Measurements from ENCODE around the gene SLC11A1. TPM values are rescaled to one million over a fixed set of nuclear protein-coding genes. Genes with fewer than 3 reads are reported as not detected.
A peak's percentile ranks its signal among the peaks of the same experiment; 100 is the strongest.

The SLC11A1 gene
- total RNA-seq, 1 donor from 2014 or later, result 0.34 TPM

DNA sequence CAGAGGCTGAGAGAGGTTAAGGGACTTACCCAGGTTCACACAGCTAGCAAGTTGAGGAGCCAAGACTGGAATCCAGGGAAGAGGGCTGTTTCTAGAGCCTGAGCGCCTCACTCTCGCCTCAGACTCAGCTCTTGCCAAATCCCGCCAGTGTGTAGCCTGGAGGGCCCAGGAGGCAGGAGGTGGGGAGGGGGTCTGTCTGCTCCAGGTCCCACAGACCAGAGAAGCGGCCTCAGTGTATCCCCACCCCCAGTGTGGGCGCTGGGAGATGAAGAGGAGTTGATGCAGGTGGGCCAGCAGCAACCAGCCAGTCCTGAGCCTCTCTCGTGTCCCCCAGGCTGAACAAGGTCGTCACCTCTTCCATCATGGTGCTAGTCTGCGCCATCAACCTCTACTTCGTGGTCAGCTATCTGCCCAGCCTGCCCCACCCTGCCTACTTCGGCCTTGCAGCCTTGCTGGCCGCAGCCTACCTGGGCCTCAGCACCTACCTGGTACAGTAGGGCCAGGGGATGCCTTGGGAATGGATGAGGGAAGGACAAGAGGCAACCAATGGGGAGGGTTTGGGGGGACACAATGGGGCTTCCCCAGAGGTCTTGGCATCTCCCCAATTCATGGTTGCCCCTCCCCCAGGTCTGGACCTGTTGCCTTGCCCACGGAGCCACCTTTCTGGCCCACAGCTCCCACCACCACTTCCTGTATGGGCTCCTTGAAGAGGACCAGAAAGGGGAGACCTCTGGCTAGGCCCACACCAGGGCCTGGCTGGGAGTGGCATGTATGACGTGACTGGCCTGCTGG lies 12.4 kb downstream of the SLC11A1 start:
- no peak for DNase-seq (ENCODE audit: low spot score, unreplicated experiment)
- TF ChIP-seq, protein P1, sequence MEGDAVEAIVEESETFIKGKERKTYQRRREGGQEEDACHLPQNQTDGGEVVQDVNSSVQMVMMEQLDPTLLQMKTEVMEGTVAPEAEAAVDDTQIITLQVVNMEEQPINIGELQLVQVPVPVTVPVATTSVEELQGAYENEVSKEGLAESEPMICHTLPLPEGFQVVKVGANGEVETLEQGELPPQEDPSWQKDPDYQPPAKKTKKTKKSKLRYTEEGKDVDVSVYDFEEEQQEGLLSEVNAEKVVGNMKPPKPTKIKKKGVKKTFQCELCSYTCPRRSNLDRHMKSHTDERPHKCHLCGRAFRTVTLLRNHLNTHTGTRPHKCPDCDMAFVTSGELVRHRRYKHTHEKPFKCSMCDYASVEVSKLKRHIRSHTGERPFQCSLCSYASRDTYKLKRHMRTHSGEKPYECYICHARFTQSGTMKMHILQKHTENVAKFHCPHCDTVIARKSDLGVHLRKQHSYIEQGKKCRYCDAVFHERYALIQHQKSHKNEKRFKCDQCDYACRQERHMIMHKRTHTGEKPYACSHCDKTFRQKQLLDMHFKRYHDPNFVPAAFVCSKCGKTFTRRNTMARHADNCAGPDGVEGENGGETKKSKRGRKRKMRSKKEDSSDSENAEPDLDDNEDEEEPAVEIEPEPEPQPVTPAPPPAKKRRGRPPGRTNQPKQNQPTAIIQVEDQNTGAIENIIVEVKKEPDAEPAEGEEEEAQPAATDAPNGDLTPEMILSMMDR (IDR thresholded peaks at IDR 0.05; ENCODE audit: unreplicated experiment), result no peak
- H3K36me3 Mint-ChIP-seq (ENCODE audit: insufficient read depth), result no peaks in the 10 kb centered on the region
- H3K27me3 Mint-ChIP-seq, result no peaks in the 10 kb centered on the region
- H3K27ac Mint-ChIP-seq, result no peak overlapping the region
- H3K4me1 Mint-ChIP-seq (ENCODE audit: low read depth), result peaks cover 14% of the 10 kb centered on the region
- H3K4me3 Mint-ChIP-seq (ENCODE audit: low read depth), result no peak overlapping the region
- H3K9me3 Mint-ChIP-seq (ENCODE audit: low read depth), result no peaks in the 10 kb centered on the region

DNA sequence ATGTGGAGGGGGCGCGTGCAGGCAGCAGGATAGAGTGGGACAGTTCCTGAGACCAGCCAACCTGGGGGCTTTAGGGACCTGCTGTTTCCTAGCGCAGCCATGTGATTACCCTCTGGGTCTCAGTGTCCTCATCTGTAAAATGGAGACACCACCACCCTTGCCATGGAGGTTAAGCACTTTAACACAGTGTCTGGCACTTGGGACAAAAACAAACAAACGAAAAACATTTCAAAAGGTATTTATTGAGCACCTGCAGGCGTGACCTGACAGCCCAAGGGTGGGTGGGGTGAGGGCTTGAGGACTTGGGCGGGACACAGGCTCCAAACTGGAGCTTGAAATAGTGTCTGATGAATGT lies 13.0 kb downstream of the SLC11A1 start:
- no peaks in the 10 kb centered on the region for H3K27me3 Mint-ChIP-seq
- H3K4me1 Mint-ChIP-seq (ENCODE audit: low read depth), result peaks cover 14% of the 10 kb centered on the region
- no peaks in the 10 kb centered on the region for H3K36me3 Mint-ChIP-seq (ENCODE audit: insufficient read depth)
- no peak for DNase-seq (ENCODE audit: low spot score, unreplicated experiment)
- H3K9me3 Mint-ChIP-seq (ENCODE audit: low read depth), result no peaks in the 10 kb centered on the region
- no peak overlapping the region for H3K4me3 Mint-ChIP-seq (ENCODE audit: low read depth)
- no peak overlapping the region for H3K27ac Mint-ChIP-seq
- TF ChIP-seq, protein P1 (IDR thresholded peaks at IDR 0.05; ENCODE audit: unreplicated experiment), result no peak

DNA sequence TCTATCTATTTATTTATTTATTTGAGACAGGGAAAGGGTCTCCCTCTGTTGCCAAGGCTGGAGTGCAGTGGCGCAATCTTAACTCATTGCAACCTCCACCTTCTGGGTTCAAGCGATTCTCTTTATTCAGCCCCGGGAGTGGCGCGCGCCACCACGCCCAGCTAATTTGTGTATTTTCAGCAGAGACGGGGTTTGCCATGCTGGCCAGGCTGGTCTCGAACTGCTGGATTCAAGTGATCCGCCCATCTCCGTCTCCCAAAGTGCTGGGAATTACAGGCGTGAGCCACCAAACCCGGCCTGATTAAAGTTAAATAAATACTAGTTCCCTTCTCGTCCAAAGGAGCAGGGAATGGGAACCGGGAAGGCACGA lies 13.4 kb downstream of the SLC11A1 start:
- Mint-ChIP-seq H3K27ac (peak overlapping the region; percentile 81), H3K4me1 (ENCODE audit: low read depth) (peaks cover 14% of the 10 kb centered on the region), H3K9me3 (ENCODE audit: low read depth) (no peaks in the 10 kb centered on the region), H3K27me3 (no peaks in the 10 kb centered on the region), H3K36me3 (ENCODE audit: insufficient read depth) (no peaks in the 10 kb centered on the region), H3K4me3 (ENCODE audit: low read depth) (peak overlapping the region; percentile 76)
- TF ChIP-seq, protein P1 (IDR thresholded peaks at IDR 0.05; ENCODE audit: unreplicated experiment), result no peak
- DNase-seq (ENCODE audit: low spot score, unreplicated experiment), result no peak

DNA sequence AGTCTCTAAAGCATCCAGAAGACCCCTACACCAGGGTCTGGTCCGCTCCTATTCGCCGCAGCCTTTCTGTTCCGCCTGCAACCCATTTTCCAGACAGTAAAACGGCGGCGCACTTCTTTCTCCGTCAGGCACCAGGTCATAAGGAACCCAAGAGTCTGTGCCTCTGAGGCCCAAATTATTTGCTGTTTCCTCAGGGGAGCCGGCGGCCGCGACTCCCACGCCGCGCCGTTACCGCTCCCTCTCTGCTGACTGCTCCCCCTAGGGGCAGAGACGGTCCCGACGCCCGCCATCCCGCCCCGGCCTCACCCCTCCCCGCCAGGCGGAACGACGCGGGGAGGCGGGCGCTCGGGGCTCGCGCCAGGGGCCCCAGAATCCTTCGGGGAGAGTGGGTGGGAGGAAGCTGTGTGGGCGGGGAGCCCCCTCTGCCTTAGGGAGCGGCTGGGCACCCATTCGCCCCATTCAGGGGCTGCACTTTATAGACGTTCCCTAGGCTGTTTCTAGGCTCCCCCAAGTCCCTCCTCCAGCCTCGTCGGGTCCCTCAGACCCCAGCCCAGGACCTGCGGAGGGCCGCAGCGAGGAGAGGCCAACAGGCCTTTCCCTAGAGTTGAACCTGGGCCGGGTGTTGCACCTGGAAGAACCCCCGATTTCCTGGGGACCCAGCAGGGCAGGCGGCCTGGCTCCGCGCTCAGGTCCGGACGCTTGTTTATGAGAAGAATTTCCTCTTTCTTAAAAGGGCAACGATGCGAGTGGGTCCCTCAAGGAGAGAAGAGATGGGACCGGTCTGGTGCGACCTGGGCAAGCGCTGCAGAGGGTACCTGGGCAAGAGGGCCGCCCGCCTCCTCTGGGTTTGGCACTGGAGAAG lies 14.0 kb downstream of the SLC11A1 start:
- DNase-seq (ENCODE audit: low spot score, unreplicated experiment), result peak; percentile 92
- Mint-ChIP-seq H3K4me3 (ENCODE audit: low read depth) (peak overlapping the region; percentile 92), H3K36me3 (ENCODE audit: insufficient read depth) (no peaks in the 10 kb centered on the region), H3K27ac (peak overlapping the region; percentile 100), H3K27me3 (no peaks in the 10 kb centered on the region), H3K9me3 (ENCODE audit: low read depth) (no peaks in the 10 kb centered on the region), H3K4me1 (ENCODE audit: low read depth) (peaks cover 14% of the 10 kb centered on the region)
- TF ChIP-seq, protein P1 (IDR thresholded peaks at IDR 0.05; ENCODE audit: unreplicated experiment), result peak; percentile 93

DNA sequence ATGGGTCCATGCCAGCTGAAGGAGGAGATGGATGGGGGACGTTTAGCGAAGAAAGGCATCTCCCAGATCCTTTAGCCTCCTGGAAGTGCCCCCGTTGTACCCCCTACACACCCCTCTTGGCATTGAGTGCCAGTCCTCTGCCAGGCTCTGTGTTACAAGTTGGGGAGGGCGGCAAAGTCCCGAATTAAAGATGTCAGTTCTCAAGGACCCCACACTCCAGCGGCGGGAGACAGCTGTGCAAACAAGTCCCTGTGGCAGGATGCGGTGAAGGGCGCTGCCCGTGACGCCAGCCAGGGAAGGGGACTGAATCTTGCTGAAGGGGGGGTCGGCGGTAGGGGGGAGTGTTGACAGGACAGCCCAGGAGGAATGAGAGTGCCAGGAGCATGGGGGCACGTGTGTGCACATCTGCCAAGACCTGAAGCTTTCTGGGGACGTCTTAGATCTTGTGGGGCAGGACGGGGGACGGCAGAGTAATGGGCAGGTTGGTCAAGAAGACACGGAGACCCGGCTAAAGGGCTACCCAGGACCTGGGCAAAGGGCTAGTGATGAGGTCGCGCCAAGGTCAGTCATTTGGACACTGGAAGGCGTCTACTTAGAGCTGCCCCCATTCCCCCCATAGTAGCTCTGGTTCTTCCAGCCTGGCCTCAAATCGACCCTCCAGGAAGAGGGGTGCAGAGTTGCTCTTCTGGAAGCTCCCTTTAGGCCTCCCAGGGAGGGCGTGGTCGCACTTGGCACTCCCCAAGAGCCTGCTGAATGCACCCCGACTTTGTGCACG lies 14.8 kb downstream of the SLC11A1 start:
- H3K36me3 Mint-ChIP-seq (ENCODE audit: insufficient read depth), result no peaks in the 10 kb centered on the region
- H3K4me1 Mint-ChIP-seq (ENCODE audit: low read depth), result peaks cover 14% of the 10 kb centered on the region
- peak overlapping the region; percentile 92 for H3K4me3 Mint-ChIP-seq (ENCODE audit: low read depth)
- TF ChIP-seq, protein P1 (IDR thresholded peaks at IDR 0.05; ENCODE audit: unreplicated experiment), result no peak
- no peak for DNase-seq (ENCODE audit: low spot score, unreplicated experiment)
- H3K27ac Mint-ChIP-seq, result peak overlapping the region; percentile 100
- H3K9me3 Mint-ChIP-seq (ENCODE audit: low read depth), result no peaks in the 10 kb centered on the region
- no peaks in the 10 kb centered on the region for H3K27me3 Mint-ChIP-seq

Data from progenitor cell of endocrine pancreas (in vitro differentiated cells).